GM18519 (cell line): ENCODE data around the gene CAMTA2.

Source experiments
- ATAC-seq: cut with Tn5 transposase; IDR thresholded peaks from one replicate; pipeline ENCODE4 v1.9.1; 2021; ENCODE audit warnings: mild to moderate bottlenecking, moderate library complexity; ENCODE audit not compliant: unreplicated experiment, low FRiP score

The CAMTA2 gene

GRCh38 chr17:4949321-4950074 is 38.0 kb downstream of the CAMTA2 start:
- peak; percentile 13 for ATAC-seq

GRCh38 chr17:4948931-4949320 is 38.5 kb downstream of the CAMTA2 start:
- ATAC-seq: peak; percentile 34

GRCh38 chr17:4948166-4948930 is 39.1 kb downstream of the CAMTA2 start, which contains the start of gene PFN1:
PFN1 (minus strand) TSS chr17:4948530; CDS start chr17:4948394, 136 bp downstream.
- no peak for ATAC-seq

- ATAC-seq: no peak
Observed at GRCh38 chr17:4947411-4948165, 39.9 kb downstream of the CAMTA2 start.

GRCh38 chr17:4947010-4947410 is 40.5 kb downstream of the CAMTA2 start:
- no peak for ATAC-seq

- no peak for ATAC-seq
Observed at GRCh38 chr17:4946312-4946976, 41.0 kb downstream of the CAMTA2 start.

- ATAC-seq: no peak
Observed at GRCh38 chr17:4945944-4946280, 41.6 kb downstream of the CAMTA2 start.

GRCh38 chr17:4945176-4945943 is 42.1 kb downstream of the CAMTA2 start:
- no peak for ATAC-seq

GRCh38 chr17:4944554-4945175 is 42.8 kb downstream of the CAMTA2 start:
- no peak for ATAC-seq

- no peak for ATAC-seq
Observed at GRCh38 chr17:4944163-4944553, 43.3 kb downstream of the CAMTA2 start.

GRCh38 chr17:4942760-4943508 is 44.5 kb downstream of the CAMTA2 start:
- no peak for ATAC-seq

GRCh38 chr17:4941319-4941610 is 46.2 kb downstream of the CAMTA2 start:
- no peak for ATAC-seq

GRCh38 chr17:4940555-4941318 is 46.7 kb downstream of the CAMTA2 start:
- no peak for ATAC-seq

- peak; percentile 73 for ATAC-seq
Observed at GRCh38 chr17:4939796-4940554, 47.5 kb downstream of the CAMTA2 start, which contains the start of the genes RNF167 and SLC25A11. RNF167 (plus strand) TSS chr17:4940268; CDS start chr17:4940910, 642 bp downstream. SLC25A11 (minus strand) TSS chr17:4940046; CDS start chr17:4939910, 136 bp downstream.

- no peak for ATAC-seq
Observed at GRCh38 chr17:4939546-4939795, 48.0 kb downstream of the CAMTA2 start.

- ATAC-seq: no peak
Observed at GRCh38 chr17:4938688-4939545, 48.6 kb downstream of the CAMTA2 start.

GRCh38 chr17:4938069-4938491 is 49.4 kb downstream of the CAMTA2 start:
- no peak for ATAC-seq
